Measurements from ENCODE around the gene SMIM12.

SMIM12 gene

GRCh38 chr1:34846265-34846664 is 13.3 kb downstream of the SMIM12 start:
- no peak for DNase-seq (ENCODE audit: low read depth)
- H3K4me3 ChIP-seq (ENCODE audit: low read length), result no peak overlapping the region
- no peak for TF ChIP-seq CTCF (conservative IDR thresholded peaks at IDR 0.05; ENCODE audit: low read depth, low read length)

- DNase-seq (ENCODE audit: low read depth), result no peak
- no peak overlapping the region for H3K4me3 ChIP-seq (ENCODE audit: low read length)
- no peak for TF ChIP-seq CTCF (conservative IDR thresholded peaks at IDR 0.05; ENCODE audit: low read depth, low read length)
Observed at GRCh38 chr1:34845131-34845901, 14.2 kb downstream of the SMIM12 start.

GRCh38 chr1:34844252-34844634 is 15.3 kb downstream of the SMIM12 start:
- H3K4me3 ChIP-seq (ENCODE audit: low read length), result no peak overlapping the region
- no peak for TF ChIP-seq CTCF (conservative IDR thresholded peaks at IDR 0.05; ENCODE audit: low read depth, low read length)
- DNase-seq (ENCODE audit: low read depth), result no peak

GRCh38 chr1:34843392-34844251 is 15.9 kb downstream of the SMIM12 start:
- no peak for DNase-seq (ENCODE audit: low read depth)
- H3K4me3 ChIP-seq (ENCODE audit: low read length), result no peak overlapping the region
- no peak for TF ChIP-seq CTCF (conservative IDR thresholded peaks at IDR 0.05; ENCODE audit: low read depth, low read length)

- no peak overlapping the region for H3K4me3 ChIP-seq (ENCODE audit: low read length)
- DNase-seq (ENCODE audit: low read depth), result no peak
- TF ChIP-seq CTCF (conservative IDR thresholded peaks at IDR 0.05; ENCODE audit: low read depth, low read length), result no peak
Observed at GRCh38 chr1:34842952-34843371, 16.6 kb downstream of the SMIM12 start.

GRCh38 chr1:34842073-34842472 is 17.5 kb downstream of the SMIM12 start:
- H3K4me3 ChIP-seq (ENCODE audit: low read length), result no peak overlapping the region
- no peak for TF ChIP-seq CTCF (conservative IDR thresholded peaks at IDR 0.05; ENCODE audit: low read depth, low read length)
- DNase-seq (ENCODE audit: low read depth), result no peak

Data from retinal pigment epithelial cell (primary cell).